ENCODE data around the gene NAV2. TPM values are rescaled to one million over a fixed set of nuclear protein-coding genes. Genes with fewer than 3 reads are reported as not detected.
"Not testable (repeated sequence)": the region's sequence is repeated elsewhere in the genome, so short reads cannot be mapped to it uniquely, and the experiment has no call there.

Gene NAV2
- polyA plus RNA-seq, 1 donor, result 8.1 TPM

DNA sequence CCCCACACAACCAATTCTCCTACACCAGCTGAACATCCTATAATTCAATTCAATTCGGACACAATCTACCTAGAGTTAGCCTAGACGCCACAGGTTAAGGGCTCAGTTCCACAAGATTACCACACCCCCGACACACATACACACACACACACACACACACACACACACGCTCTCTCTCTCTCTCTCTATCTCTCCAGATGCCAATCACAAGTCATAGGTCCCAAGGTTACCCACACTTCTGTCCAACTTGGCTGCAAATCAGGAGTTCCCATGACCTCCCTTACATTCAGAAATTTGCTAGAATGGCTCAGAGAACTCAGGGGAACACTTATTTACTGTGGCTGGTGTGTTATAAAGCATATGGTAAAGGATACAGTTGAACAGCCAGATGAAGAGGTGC is 243.6 kb downstream of the NAV2 start:
- Histone ChIP-seq H3K4me1 (ENCODE audit: control insufficient read depth, insufficient read depth, low read length) (peaks cover 17% of the 10 kb centered on the region), H3K9me3 (ENCODE audit: control insufficient read depth, low read depth, low read length) (no peaks in the 10 kb centered on the region), H3K4me3 (ENCODE audit: low read length) (no peak overlapping the region), H3K27ac (ENCODE audit: low read length) (no peak overlapping the region), H3K27me3 (ENCODE audit: control insufficient read depth, insufficient read depth, low read length) (no peaks in the 10 kb centered on the region), H3K36me3 (ENCODE audit: control insufficient read depth, insufficient read depth, low read length) (no peaks in the 10 kb centered on the region)
- DNase-seq, result no peak
- no CpG with 5 or more reads among the region's 4 CpGs for WGBS (ENCODE audit: insufficient coverage, low lambda C conversion rate)

DNA sequence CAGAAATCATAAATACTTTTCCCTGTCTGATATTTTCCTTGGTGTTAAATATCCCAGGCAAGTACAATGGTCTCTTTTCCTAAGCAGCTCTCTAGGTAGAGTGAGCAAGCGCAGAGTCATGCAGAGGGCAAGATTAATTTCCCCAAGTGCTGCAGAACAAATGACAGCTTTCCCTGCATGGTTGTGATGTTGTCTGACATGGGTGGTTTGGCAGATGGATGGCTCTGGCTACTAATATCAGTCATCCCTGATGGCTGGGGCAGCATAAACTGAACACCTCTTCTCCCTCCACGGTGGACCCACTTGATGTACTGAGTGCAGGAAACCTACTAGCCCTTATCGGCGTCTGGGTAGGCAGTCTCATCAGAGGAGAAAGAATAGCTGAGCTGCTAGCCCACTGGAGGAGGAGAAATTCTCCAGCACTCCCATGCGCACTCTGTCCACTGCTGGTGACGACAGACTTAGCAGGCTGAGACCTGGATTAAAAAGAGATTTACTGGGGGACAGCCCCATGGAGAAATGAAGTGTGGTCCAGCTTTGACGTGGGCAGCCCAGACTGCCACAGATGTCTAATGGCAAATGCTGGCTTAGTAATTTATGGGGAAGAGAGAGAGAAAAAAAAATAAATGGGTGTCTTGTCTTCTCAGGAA is 244.8 kb downstream of the NAV2 start:
- no peaks in the 10 kb centered on the region for H3K36me3 ChIP-seq (ENCODE audit: control insufficient read depth, insufficient read depth, low read length)
- H3K4me3 ChIP-seq (ENCODE audit: low read length), result no peak overlapping the region
- no peaks in the 10 kb centered on the region for H3K27me3 ChIP-seq (ENCODE audit: control insufficient read depth, insufficient read depth, low read length)
- peaks cover 8% of the 10 kb centered on the region for H3K4me1 ChIP-seq (ENCODE audit: control insufficient read depth, insufficient read depth, low read length)
- WGBS (ENCODE audit: insufficient coverage, low lambda C conversion rate), result 100% methylated on average over 1 of the region's 7 CpGs
- no peak for DNase-seq
- no peaks in the 10 kb centered on the region for H3K9me3 ChIP-seq (ENCODE audit: control insufficient read depth, low read depth, low read length)
- no peak overlapping the region for H3K27ac ChIP-seq (ENCODE audit: low read length)

DNA sequence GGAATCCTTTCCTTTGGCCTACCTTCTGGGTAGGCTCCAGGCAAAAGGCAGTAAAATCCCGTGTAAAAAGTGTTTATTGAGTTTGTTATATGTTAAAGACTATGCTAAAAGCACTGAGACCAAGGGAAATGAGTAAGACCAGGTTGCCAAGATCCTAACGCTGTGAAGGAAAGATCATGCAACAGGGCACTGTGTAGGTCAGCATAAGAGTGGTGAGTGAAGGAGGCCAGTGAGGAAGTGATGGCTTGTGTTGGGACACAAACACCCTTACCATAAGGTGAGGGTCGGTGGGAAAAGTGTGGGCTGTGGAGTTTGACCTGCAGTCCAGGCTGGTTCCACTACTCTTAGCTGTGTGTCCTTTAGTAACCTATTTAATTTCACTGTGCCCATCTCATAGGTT is 245.6 kb downstream of the NAV2 start:
- Histone ChIP-seq H3K4me1 (ENCODE audit: control insufficient read depth, insufficient read depth, low read length) (peaks cover 7% of the 10 kb centered on the region), H3K27ac (ENCODE audit: low read length) (no peak overlapping the region), H3K27me3 (ENCODE audit: control insufficient read depth, insufficient read depth, low read length) (no peaks in the 10 kb centered on the region), H3K36me3 (ENCODE audit: control insufficient read depth, insufficient read depth, low read length) (no peaks in the 10 kb centered on the region), H3K9me3 (ENCODE audit: control insufficient read depth, low read depth, low read length) (no peaks in the 10 kb centered on the region), H3K4me3 (ENCODE audit: low read length) (no peak overlapping the region)
- DNase-seq, result no peak
- 88% methylated on average over 1 of the region's 3 CpGs for WGBS (ENCODE audit: insufficient coverage, low lambda C conversion rate)

DNA sequence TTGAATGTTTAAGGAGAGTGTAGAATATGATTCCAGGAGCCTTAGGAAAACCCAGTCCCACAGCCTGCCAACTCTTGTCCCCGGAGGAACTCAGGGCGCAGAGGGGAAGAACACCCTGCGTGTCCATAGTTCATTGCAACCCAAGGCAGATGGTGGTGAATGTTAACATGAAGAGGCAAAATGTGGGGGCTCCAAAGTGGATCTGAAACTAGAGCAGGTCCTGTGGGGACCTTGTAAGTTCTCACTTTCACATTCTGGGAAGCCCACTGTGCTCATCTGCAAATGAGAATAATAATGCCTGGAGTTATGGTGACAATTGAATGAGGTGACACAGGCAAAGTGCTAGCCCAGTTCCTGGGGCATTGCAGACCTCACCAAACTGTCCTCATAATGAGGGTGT is 246.6 kb downstream of the NAV2 start:
- H3K27ac ChIP-seq (ENCODE audit: low read length), result no peak overlapping the region
- no CpG with 5 or more reads among the region's 3 CpGs for WGBS (ENCODE audit: insufficient coverage, low lambda C conversion rate)

GRCh38 chr11:19959648-19960059 is 247.0 kb downstream of the NAV2 start:
- WGBS (ENCODE audit: insufficient coverage, low lambda C conversion rate), result no CpG with 5 or more reads among the region's 10 CpGs

More for the DNA sequence above, 246.6 kb downstream of the NAV2 start:
- no peak overlapping the region for H3K4me3 ChIP-seq (ENCODE audit: low read length)
- no peaks in the 10 kb centered on the region for H3K9me3 ChIP-seq (ENCODE audit: control insufficient read depth, low read depth, low read length)
- peaks cover under 1% of the 10 kb centered on the region for H3K4me1 ChIP-seq (ENCODE audit: control insufficient read depth, insufficient read depth, low read length)
- H3K36me3 ChIP-seq (ENCODE audit: control insufficient read depth, insufficient read depth, low read length), result no peaks in the 10 kb centered on the region
- DNase-seq, result no peak
- H3K27me3 ChIP-seq (ENCODE audit: control insufficient read depth, insufficient read depth, low read length), result no peaks in the 10 kb centered on the region

DNA sequence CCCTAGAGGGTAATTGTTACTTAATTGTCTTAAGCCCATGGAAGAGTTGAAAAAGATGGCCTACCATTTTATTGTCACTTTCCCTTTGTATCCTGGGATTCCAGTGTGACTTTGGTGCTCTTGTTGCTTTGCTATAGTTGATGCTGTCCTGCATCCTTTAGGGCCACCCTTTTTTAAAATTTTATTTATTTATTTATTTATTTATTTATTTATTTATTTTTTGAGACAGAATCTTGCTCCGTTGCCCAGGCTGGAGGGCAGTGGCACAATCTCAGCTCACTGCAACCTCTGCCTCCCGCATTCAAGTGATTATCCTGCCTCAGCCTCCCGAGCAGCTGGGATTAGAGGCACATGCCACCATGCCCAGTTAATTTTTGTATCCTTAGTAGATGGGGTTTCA is 247.8 kb downstream of the NAV2 start:
- H3K36me3 ChIP-seq (ENCODE audit: control insufficient read depth, insufficient read depth, low read length); H3K27ac ChIP-seq (ENCODE audit: low read length); H3K27me3 ChIP-seq (ENCODE audit: control insufficient read depth, insufficient read depth, low read length); H3K4me3 ChIP-seq (ENCODE audit: low read length); DNase-seq; H3K9me3 ChIP-seq (ENCODE audit: control insufficient read depth, low read depth, low read length); H3K4me1 ChIP-seq (ENCODE audit: control insufficient read depth, insufficient read depth, low read length): not testable (repeated sequence)
- WGBS (ENCODE audit: insufficient coverage, low lambda C conversion rate), result no CpG with 5 or more reads among the region's 3 CpGs

More at GRCh38 chr11:19959648-19960059, 247.0 kb downstream of the NAV2 start:
- Histone ChIP-seq H3K27ac (ENCODE audit: low read length) (no peak overlapping the region), H3K36me3 (ENCODE audit: control insufficient read depth, insufficient read depth, low read length) (no peaks in the 10 kb centered on the region), H3K9me3 (ENCODE audit: control insufficient read depth, low read depth, low read length) (no peaks in the 10 kb centered on the region), H3K27me3 (ENCODE audit: control insufficient read depth, insufficient read depth, low read length) (no peaks in the 10 kb centered on the region), H3K4me1 (ENCODE audit: control insufficient read depth, insufficient read depth, low read length) (no peaks in the 10 kb centered on the region), H3K4me3 (ENCODE audit: low read length) (no peak overlapping the region)
- DNase-seq, result no peak

DNA sequence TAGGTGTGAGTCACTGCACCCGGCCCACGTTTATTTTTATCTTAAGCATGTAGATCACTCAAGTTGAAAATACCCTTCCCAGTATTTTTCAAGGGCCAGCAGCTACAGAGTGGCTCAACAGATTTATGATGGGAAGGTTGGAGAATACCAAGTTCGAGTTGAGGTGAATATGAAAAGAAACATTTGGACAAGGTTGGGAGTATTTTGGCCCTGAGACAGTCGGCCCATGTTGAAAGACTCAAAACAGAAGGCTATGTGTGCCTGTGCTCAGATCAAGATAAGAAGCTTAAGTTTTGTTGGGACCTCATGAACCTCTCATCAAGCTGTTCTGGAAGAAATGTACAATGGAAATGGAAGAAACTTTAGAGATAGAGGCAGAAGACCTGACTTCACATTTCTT is 248.6 kb downstream of the NAV2 start:
- Histone ChIP-seq H3K4me3 (ENCODE audit: low read length) (no peak overlapping the region), H3K9me3 (ENCODE audit: control insufficient read depth, low read depth, low read length) (no peaks in the 10 kb centered on the region), H3K27me3 (ENCODE audit: control insufficient read depth, insufficient read depth, low read length) (no peaks in the 10 kb centered on the region), H3K4me1 (ENCODE audit: control insufficient read depth, insufficient read depth, low read length) (no peaks in the 10 kb centered on the region), H3K36me3 (ENCODE audit: control insufficient read depth, insufficient read depth, low read length) (no peaks in the 10 kb centered on the region), H3K27ac (ENCODE audit: low read length) (no peak overlapping the region)
- 60% methylated on average over 1 of the region's 4 CpGs for WGBS (ENCODE audit: insufficient coverage, low lambda C conversion rate)
- DNase-seq, result no peak

GRCh38 chr11:19962053-19962800 is 249.6 kb downstream of the NAV2 start:
- Histone ChIP-seq H3K27ac (ENCODE audit: low read length) (no peak overlapping the region), H3K9me3 (ENCODE audit: control insufficient read depth, low read depth, low read length) (no peaks in the 10 kb centered on the region), H3K4me3 (ENCODE audit: low read length) (no peak overlapping the region), H3K27me3 (ENCODE audit: control insufficient read depth, insufficient read depth, low read length) (no peaks in the 10 kb centered on the region), H3K4me1 (ENCODE audit: control insufficient read depth, insufficient read depth, low read length) (no peaks in the 10 kb centered on the region), H3K36me3 (ENCODE audit: control insufficient read depth, insufficient read depth, low read length) (no peaks in the 10 kb centered on the region)
- no peak for DNase-seq
- no CpG with 5 or more reads among the region's 4 CpGs for WGBS (ENCODE audit: insufficient coverage, low lambda C conversion rate)

GRCh38 chr11:19962801-19963175 is 250.2 kb downstream of the NAV2 start:
- WGBS (ENCODE audit: insufficient coverage, low lambda C conversion rate), result no CpG with 5 or more reads among the region's 4 CpGs

GRCh38 chr11:19963697-19964387 is 251.2 kb downstream of the NAV2 start:
- Histone ChIP-seq H3K27me3 (ENCODE audit: control insufficient read depth, insufficient read depth, low read length) (no peaks in the 10 kb centered on the region), H3K9me3 (ENCODE audit: control insufficient read depth, low read depth, low read length) (no peaks in the 10 kb centered on the region), H3K36me3 (ENCODE audit: control insufficient read depth, insufficient read depth, low read length) (no peaks in the 10 kb centered on the region), H3K27ac (ENCODE audit: low read length) (no peak overlapping the region), H3K4me3 (ENCODE audit: low read length) (no peak overlapping the region), H3K4me1 (ENCODE audit: control insufficient read depth, insufficient read depth, low read length) (peaks cover 3% of the 10 kb centered on the region)
- DNase-seq, result no peak
- no CpG with 5 or more reads among the region's 13 CpGs for WGBS (ENCODE audit: insufficient coverage, low lambda C conversion rate)

More at GRCh38 chr11:19962801-19963175, 250.2 kb downstream of the NAV2 start:
- no peaks in the 10 kb centered on the region for H3K36me3 ChIP-seq (ENCODE audit: control insufficient read depth, insufficient read depth, low read length)
- H3K27me3 ChIP-seq (ENCODE audit: control insufficient read depth, insufficient read depth, low read length), result no peaks in the 10 kb centered on the region
- DNase-seq, result no peak
- H3K4me3 ChIP-seq (ENCODE audit: low read length), result no peak overlapping the region
- no peaks in the 10 kb centered on the region for H3K9me3 ChIP-seq (ENCODE audit: control insufficient read depth, low read depth, low read length)
- no peak overlapping the region for H3K27ac ChIP-seq (ENCODE audit: low read length)
- H3K4me1 ChIP-seq (ENCODE audit: control insufficient read depth, insufficient read depth, low read length), result peaks cover 2% of the 10 kb centered on the region
